OCI-LY1 (cell line): ENCODE results near the gene TMEM212.

Experiments used
- H2AFZ ChIP-seq: fragments of 200-600 bp; sonication (generic), shearing (Covaris generic); 2 replicates; pipeline ENCODE4 v1.6.0; 2014; ENCODE audit warnings: antibody characterized with exemption, mild to moderate bottlenecking, low read length
- H3F3A ChIP-seq: fragments of 200-600 bp; sonication (generic), shearing (Covaris generic); 2 replicates; pipeline ENCODE4 v1.6.0; 2014; ENCODE audit warnings: mild to moderate bottlenecking, antibody characterized with exemption, low read length, moderate library complexity; ENCODE audit not compliant: insufficient read depth
- H3K27ac ChIP-seq: fragments of 200-600 bp; sonication (generic); 2 replicates; pipeline ENCODE4 v1.5.1; 2014; ENCODE audit warnings: low read length, mixed run types, mild to moderate bottlenecking, low read depth; ENCODE audit not compliant: poor library complexity, severe bottlenecking
- H3K27me3 ChIP-seq: fragments of 200-600 bp; sonication (generic); 2 replicates; pipeline ENCODE4 v1.6.0; 2014; ENCODE audit warnings: antibody characterized with exemption, mild to moderate bottlenecking, low read length, moderate library complexity; ENCODE audit not compliant: insufficient read depth
- H3K36me3 ChIP-seq: fragments of 200-600 bp; sonication (generic); 2 replicates; pipeline ENCODE4 v1.6.1; 2014; ENCODE audit warnings: mild to moderate bottlenecking, antibody characterized with exemption, low read length, moderate library complexity, mixed read lengths; ENCODE audit not compliant: insufficient read depth
- H3K4me1 ChIP-seq: fragments of 200-600 bp; sonication (generic); 2 replicates; pipeline ENCODE4 v1.5.1; 2014; ENCODE audit warnings: mild to moderate bottlenecking, low read length, moderate library complexity; ENCODE audit not compliant: insufficient read depth, severe bottlenecking
- H3K4me2 ChIP-seq: fragments of 200-600 bp; sonication (generic), shearing (Covaris generic); 2 replicates; pipeline ENCODE4 v1.6.1; 2014; ENCODE audit warnings: low read length
- H3K4me3 ChIP-seq: fragments of 200-600 bp; sonication (generic); 2 replicates; pipeline ENCODE4 v1.5.1; 2014; ENCODE audit warnings: low read length, low read depth, mild to moderate bottlenecking, mixed read lengths; ENCODE audit not compliant: poor library complexity, severe bottlenecking
- H3K79me2 ChIP-seq: fragments of 200-600 bp; shearing (Covaris generic); 2 replicates; pipeline ENCODE4 v1.6.1; 2016; ENCODE audit warnings: mixed run types, low read length, mixed read lengths; ENCODE audit not compliant: insufficient read depth
- H3K9ac ChIP-seq: fragments of 200-600 bp; sonication (generic), shearing (Covaris generic); 2 replicates; pipeline ENCODE4 v1.6.1; 2014; ENCODE audit warnings: mild to moderate bottlenecking, low read length, mixed read lengths
- H3K9me2 ChIP-seq: fragments of 200-600 bp; sonication (generic), shearing (Covaris generic); 2 replicates; pipeline ENCODE4 v1.6.1; 2014; ENCODE audit warnings: low read depth, mild to moderate bottlenecking, low read length, mixed read lengths
- H3K9me3 ChIP-seq: fragments of 200-600 bp; shearing (Covaris generic); 2 replicates; pipeline ENCODE4 v1.6.1; 2014; ENCODE audit warnings: low read length, mixed read lengths
- H4K20me1 ChIP-seq: fragments of 200-600 bp; sonication (generic), shearing (Covaris generic); 2 replicates; pipeline ENCODE4 v1.6.0; 2016; ENCODE audit warnings: mild to moderate bottlenecking, low read length; ENCODE audit not compliant: insufficient read depth
- EZH2 ChIP-seq: fragments of 200-600 bp; sonication (generic), shearing (Covaris generic); IDR thresholded peaks from 2 replicates; pipeline ENCODE4 v1.8.0; 2017; ENCODE audit warnings: borderline replicate concordance, mixed run types, mild to moderate bottlenecking, antibody characterized with exemption, low read length, moderate library complexity, mixed read lengths
- TF ChIP-seq, protein P1 (sequence below): fragments of 200-600 bp; sonication (generic), shearing (Covaris generic); IDR thresholded peaks from 2 replicates; pipeline ENCODE4 v1.5.1; 2017; ENCODE audit warnings: mild to moderate bottlenecking, antibody characterized with exemption, low read length, moderate library complexity, mixed read lengths

The TMEM212 gene

GRCh38 chr3:171874879-171875278 lies 31.7 kb downstream of the TMEM212 start:
- no peak overlapping the region for H3K4me2 ChIP-seq
- H4K20me1 ChIP-seq: no peaks in the 10 kb centered on the region
- TF ChIP-seq, protein P1, sequence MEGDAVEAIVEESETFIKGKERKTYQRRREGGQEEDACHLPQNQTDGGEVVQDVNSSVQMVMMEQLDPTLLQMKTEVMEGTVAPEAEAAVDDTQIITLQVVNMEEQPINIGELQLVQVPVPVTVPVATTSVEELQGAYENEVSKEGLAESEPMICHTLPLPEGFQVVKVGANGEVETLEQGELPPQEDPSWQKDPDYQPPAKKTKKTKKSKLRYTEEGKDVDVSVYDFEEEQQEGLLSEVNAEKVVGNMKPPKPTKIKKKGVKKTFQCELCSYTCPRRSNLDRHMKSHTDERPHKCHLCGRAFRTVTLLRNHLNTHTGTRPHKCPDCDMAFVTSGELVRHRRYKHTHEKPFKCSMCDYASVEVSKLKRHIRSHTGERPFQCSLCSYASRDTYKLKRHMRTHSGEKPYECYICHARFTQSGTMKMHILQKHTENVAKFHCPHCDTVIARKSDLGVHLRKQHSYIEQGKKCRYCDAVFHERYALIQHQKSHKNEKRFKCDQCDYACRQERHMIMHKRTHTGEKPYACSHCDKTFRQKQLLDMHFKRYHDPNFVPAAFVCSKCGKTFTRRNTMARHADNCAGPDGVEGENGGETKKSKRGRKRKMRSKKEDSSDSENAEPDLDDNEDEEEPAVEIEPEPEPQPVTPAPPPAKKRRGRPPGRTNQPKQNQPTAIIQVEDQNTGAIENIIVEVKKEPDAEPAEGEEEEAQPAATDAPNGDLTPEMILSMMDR: no peak
- TF ChIP-seq EZH2: no peak
- no peaks in the 10 kb centered on the region for H3F3A ChIP-seq
- H3K9me3 ChIP-seq: no peaks in the 10 kb centered on the region
- H3K9me2 ChIP-seq: no peaks in the 10 kb centered on the region
- H3K4me1 ChIP-seq: no peaks in the 10 kb centered on the region
- no peak overlapping the region for H3K27ac ChIP-seq
- H3K36me3 ChIP-seq: no peaks in the 10 kb centered on the region
- no peak overlapping the region for H3K9ac ChIP-seq
- H3K79me2 ChIP-seq: no peaks in the 10 kb centered on the region
- no peak overlapping the region for H2AFZ ChIP-seq
- H3K4me3 ChIP-seq: no peak overlapping the region
- H3K27me3 ChIP-seq: no peaks in the 10 kb centered on the region

DNA sequence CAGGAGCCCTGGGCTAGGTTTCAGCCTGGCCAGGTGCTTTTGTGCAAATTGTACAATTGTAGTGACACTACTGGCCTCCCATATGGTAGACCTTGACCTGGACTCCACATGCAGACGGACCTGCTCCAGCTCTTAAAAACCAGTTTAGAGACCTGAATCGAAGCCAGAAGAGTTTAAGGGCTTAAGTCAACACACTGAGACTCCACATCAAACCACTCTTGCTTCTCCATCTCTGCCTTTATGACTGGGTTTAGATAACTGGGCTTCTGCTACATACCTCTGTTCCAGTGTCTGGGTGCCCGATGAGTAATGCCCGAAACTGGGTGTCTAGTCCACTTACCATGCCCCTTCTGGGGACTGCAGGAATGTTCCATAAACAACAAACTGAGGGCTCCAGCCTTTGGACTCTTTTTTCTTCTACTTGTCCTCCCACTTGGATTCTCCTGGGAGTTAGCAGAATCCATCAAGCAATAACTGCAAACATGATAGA lies 32.8 kb downstream of the TMEM212 start:
- Histone ChIP-seq H4K20me1 (no peaks in the 10 kb centered on the region), H3K9ac (no peak overlapping the region), H3K4me3 (no peak overlapping the region), H3K27ac (no peak overlapping the region), H3K4me1 (no peaks in the 10 kb centered on the region), H3F3A (no peaks in the 10 kb centered on the region), H3K9me2 (no peaks in the 10 kb centered on the region), H3K9me3 (no peaks in the 10 kb centered on the region), H3K36me3 (no peaks in the 10 kb centered on the region), H3K27me3 (no peaks in the 10 kb centered on the region), H3K4me2 (no peak overlapping the region), H2AFZ (no peak overlapping the region), H3K79me2 (no peaks in the 10 kb centered on the region)
- TF ChIP-seq EZH2: no peak
- TF ChIP-seq, protein P1: no peak

- no peaks in the 10 kb centered on the region for H3K4me1 ChIP-seq
- no peaks in the 10 kb centered on the region for H3K27me3 ChIP-seq
- H3K4me3 ChIP-seq: no peak overlapping the region
- no peaks in the 10 kb centered on the region for H3K36me3 ChIP-seq
- TF ChIP-seq, protein P1: no peak
- no peak for TF ChIP-seq EZH2
- H3K4me2 ChIP-seq: no peak overlapping the region
- no peaks in the 10 kb centered on the region for H3K9me3 ChIP-seq
- no peaks in the 10 kb centered on the region for H3K9me2 ChIP-seq
- no peaks in the 10 kb centered on the region for H4K20me1 ChIP-seq
- no peaks in the 10 kb centered on the region for H3F3A ChIP-seq
- no peak overlapping the region for H3K9ac ChIP-seq
- H3K79me2 ChIP-seq: no peaks in the 10 kb centered on the region
- no peak overlapping the region for H3K27ac ChIP-seq
- H2AFZ ChIP-seq: no peak overlapping the region
Measured at GRCh38 chr3:171876680-171877147, 33.6 kb downstream of the TMEM212 start.
